ENCODE results near the gene CDC42EP5. TPM values are rescaled to one million over a fixed set of nuclear protein-coding genes. Genes with fewer than 3 reads are reported as not detected.

Gene CDC42EP5
- total RNA-seq, 1 donor from 2014 or later = 153 TPM

DNA sequence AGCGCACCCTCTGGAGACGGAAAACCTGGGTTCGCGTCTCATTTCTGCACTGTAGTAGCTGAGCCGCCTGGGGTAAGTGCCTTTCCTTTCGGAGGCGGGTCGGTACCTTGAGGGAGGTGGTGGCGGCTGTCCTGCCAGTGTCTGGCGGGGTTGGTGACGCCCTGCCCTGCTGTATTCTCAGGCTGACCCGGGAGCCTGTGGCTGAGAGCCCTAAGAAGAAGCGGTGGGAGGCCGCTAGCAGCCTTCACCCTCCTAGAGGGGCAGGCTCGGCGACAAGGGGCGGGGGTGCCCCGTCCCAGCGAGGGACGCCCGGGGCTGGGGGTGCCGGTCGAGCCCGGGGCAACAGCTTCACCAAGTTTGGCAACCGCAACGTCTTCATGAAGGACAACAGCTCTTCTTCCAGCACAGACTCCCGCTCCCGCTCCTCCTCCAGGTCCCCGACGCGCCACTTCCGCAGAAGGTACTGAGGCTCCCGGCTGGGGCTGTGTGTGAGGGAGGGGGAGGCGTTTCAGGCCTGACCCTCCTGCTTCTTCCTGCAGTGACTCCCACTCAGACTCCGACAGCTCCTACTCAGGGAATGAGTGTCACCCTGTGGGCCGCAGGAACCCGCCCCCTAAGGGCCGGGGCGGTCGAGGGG, 17.2 kb downstream of the CDC42EP5 start:
- no peak overlapping the region for H3K4me3 ChIP-seq
- no peaks in the 10 kb centered on the region for H3K9me3 ChIP-seq
- H3K27me3 ChIP-seq = no peaks in the 10 kb centered on the region
- no peak for DNase-seq (ENCODE audit: low spot score in 2 of 2)
- H3K27ac ChIP-seq = no peak overlapping the region
- intact Hi-C loops (cut with DNase I) = no loop called here
- peaks cover under 1 to 20% of the 10 kb centered on the region in 2 donors for H3K4me1 ChIP-seq
- TF ChIP-seq, protein P1, sequence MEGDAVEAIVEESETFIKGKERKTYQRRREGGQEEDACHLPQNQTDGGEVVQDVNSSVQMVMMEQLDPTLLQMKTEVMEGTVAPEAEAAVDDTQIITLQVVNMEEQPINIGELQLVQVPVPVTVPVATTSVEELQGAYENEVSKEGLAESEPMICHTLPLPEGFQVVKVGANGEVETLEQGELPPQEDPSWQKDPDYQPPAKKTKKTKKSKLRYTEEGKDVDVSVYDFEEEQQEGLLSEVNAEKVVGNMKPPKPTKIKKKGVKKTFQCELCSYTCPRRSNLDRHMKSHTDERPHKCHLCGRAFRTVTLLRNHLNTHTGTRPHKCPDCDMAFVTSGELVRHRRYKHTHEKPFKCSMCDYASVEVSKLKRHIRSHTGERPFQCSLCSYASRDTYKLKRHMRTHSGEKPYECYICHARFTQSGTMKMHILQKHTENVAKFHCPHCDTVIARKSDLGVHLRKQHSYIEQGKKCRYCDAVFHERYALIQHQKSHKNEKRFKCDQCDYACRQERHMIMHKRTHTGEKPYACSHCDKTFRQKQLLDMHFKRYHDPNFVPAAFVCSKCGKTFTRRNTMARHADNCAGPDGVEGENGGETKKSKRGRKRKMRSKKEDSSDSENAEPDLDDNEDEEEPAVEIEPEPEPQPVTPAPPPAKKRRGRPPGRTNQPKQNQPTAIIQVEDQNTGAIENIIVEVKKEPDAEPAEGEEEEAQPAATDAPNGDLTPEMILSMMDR (IDR thresholded peaks at IDR 0.05) = no peak
- H3K36me3 ChIP-seq = peaks cover 97 to 100% of the 10 kb centered on the region in 2 donors

DNA sequence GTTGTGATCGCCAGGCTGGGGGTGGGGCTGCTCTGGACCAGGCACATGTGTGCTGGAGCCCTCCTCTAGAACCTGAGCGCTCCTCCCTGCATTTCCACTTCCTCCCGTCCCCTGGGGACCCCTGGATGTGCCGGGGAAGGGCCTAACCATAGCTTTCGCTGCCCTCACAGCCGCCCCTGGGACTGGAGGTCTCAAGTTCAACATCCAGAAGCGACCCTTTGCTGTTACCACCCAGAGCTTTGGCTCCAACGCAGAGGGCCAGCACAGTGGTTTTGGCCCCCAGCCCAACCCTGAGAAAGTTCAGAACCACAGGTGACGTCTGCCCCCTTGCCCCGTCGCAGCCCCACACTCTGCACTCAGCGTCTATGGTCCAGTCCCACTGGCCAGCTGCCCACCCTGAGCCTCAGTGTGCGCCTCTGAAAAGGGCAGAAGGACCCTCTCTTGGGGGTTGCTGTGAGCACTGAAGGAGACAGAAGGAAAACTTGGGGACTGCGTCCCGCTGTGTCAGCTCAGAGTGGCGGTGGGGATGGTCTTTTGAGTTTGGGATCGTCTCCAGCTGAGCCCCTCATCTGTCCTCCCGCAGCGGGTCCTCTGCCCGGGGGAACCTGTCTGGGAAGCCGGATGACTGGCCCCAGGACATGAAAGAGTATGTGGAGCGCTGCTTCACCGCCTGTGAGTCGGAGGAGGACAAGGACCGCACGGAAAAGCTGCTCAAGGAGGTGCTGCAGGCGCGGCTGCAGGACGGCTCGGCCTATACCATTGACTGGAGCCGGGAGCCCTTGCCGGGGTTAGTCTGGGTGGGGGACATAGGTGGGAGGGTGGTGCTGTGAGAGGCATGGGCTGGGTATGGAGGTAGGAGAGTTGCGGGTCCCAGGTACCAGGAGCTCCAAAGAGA, 18.1 kb downstream of the CDC42EP5 start:
- peaks cover 88 to 92% of the 10 kb centered on the region in 2 donors for H3K36me3 ChIP-seq
- TF ChIP-seq, protein P1 (IDR thresholded peaks at IDR 0.05) = no peak
- H3K27me3 ChIP-seq = no peaks in the 10 kb centered on the region
- no peak for DNase-seq (ENCODE audit: low spot score in 2 of 2)
- intact Hi-C loops (cut with DNase I) = no loop called here
- no peak overlapping the region for H3K4me3 ChIP-seq
- no peaks in the 10 kb centered on the region for H3K9me3 ChIP-seq
- H3K4me1 ChIP-seq = peaks cover 9 to 29% of the 10 kb centered on the region in 2 donors
- no peak overlapping the region for H3K27ac ChIP-seq

DNA sequence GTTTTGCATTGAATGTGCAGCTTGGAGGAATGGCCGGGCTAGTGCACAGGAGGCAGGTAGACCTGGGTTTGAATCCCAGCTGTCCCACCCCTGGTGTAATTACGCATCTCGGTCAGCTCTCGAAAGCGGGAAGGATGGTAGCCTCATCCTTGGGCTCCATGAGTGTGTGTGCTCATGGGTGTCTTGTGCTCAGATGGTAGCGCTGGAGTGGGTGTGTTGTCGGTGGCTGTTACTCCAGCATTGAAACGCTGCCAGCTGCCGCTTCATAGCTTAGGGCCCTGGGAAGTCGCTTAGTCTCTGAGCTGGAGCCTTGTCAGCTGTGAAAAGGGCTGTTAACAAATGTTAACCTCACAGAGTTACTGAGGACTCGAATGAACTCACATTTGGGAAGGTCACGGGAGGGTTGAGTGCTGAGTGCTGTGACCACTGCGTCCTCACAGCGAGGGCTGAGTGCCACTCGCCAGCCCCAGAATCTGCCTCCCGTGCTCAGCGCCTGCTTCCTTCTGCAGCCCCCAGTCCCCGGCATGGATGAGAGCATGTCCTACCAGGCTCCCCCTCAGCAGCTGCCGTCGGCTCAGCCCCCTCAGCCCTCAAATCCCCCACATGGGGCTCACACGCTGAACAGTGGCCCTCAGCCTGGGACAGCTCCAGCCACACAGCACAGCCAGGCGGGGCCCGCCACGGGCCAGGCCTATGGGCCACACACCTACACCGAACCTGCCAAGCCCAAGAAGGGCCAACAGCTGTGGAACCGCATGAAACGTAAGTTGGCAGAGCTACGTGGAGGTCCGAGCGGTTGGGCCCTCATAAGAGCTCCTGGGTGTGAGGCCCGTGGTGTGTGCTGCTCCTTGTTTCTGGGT, 18.9 kb downstream of the CDC42EP5 start:
- H3K27me3 ChIP-seq = no peaks in the 10 kb centered on the region
- TF ChIP-seq, protein P1 (IDR thresholded peaks at IDR 0.05) = no peak
- DNase-seq (ENCODE audit: low spot score in 2 of 2) = no peak
- no peaks in the 10 kb centered on the region for H3K9me3 ChIP-seq
- intact Hi-C loops (cut with DNase I) = no loop called here
- no peak overlapping the region for H3K27ac ChIP-seq
- peaks cover 80 to 83% of the 10 kb centered on the region in 2 donors for H3K36me3 ChIP-seq
- H3K4me1 ChIP-seq = peaks cover 11 to 30% of the 10 kb centered on the region in 2 donors
- no peak overlapping the region for H3K4me3 ChIP-seq

DNA sequence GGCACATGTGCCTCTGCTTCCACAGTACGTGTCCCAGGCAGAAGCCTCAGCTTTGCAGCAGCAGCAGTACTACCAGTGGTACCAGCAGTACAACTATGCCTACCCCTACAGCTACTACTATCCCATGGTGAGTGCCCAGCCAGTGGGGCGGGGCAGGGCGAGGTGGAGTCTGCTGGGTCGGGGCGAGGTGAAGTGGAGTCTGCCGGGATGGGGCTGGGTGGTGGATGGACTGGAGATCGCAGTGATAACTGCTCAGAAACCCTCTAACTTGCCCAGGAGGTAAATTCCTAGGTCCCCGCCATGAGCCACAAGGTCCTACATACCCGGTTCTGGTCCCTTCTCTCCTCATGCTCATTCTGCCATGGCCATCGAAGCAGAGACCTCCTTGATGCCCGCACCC, 20.5 kb downstream of the CDC42EP5 start:
- H3K27ac ChIP-seq = no peak overlapping the region
- peaks cover 11 to 32% of the 10 kb centered on the region in 2 donors for H3K4me1 ChIP-seq
- intact Hi-C loops (cut with DNase I) = no loop called here
- no peak overlapping the region for H3K4me3 ChIP-seq
- peaks cover 64 to 68% of the 10 kb centered on the region in 2 donors for H3K36me3 ChIP-seq
- TF ChIP-seq, protein P1 (IDR thresholded peaks at IDR 0.05) = no peak
- H3K27me3 ChIP-seq = no peaks in the 10 kb centered on the region
- H3K9me3 ChIP-seq = no peaks in the 10 kb centered on the region
- DNase-seq (ENCODE audit: low spot score in 2 of 2) = no peak

DNA sequence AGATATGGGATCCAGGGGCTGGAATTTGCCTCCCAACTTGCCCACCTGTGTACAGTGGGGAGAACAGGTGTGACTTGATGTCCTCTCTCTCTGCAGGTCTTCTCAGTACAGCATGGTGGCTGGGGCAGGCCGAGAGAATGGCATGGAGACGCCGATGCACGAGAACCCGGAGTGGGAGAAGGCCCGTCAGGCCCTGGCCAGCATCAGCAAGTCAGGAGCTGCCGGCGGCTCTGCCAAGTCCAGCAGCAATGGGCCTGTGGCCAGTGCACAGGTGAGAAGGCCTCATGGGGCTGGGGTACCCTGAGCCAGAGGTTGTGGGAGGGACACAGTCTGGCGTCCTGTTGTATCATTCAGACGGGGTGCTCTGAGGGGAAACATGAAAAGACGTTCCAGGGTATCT, 21.1 kb downstream of the CDC42EP5 start:
- H3K4me1 ChIP-seq = peaks cover 11 to 38% of the 10 kb centered on the region in 2 donors
- H3K27ac ChIP-seq = no peak overlapping the region
- no peaks in the 10 kb centered on the region for H3K9me3 ChIP-seq
- DNase-seq (ENCODE audit: low spot score in 2 of 2) = no peak
- TF ChIP-seq, protein P1 (IDR thresholded peaks at IDR 0.05) = no peak
- H3K27me3 ChIP-seq = no peaks in the 10 kb centered on the region
- intact Hi-C loops (cut with DNase I) = no loop called here
- H3K36me3 ChIP-seq = peaks cover 58 to 61% of the 10 kb centered on the region in 2 donors
- H3K4me3 ChIP-seq = no peak overlapping the region

All from ascending aorta (tissue), 2 donors.